T-helper 1 cell treated with Interleukin-12 subunit alpha and Interleukin-12 subunit beta and Interleukin-4 antibody, amounts not matched to agents 30 ng/mL and 1 ng/mL, for 36 hours (primary cell): ENCODE results near the gene CYTH4. TPM values are rescaled to one million over a fixed set of nuclear protein-coding genes. Genes with fewer than 3 reads are reported as not detected.

Source experiments
- intact Hi-C: fragments of 100-400 bp; cut with micrococcal nuclease; formaldehyde crosslinking; loops from one replicate; pipeline ENCODE4 v1.15.1; 2024
- total RNA-seq: library from RNA; stranded (reverse); gene quantifications from 2 replicates; pipeline ENCODE4 v1.2.3, GENCODE V29; 2022

Gene CYTH4
- total RNA-seq, 1 donor from 2014 or later, result 148 TPM

DNA sequence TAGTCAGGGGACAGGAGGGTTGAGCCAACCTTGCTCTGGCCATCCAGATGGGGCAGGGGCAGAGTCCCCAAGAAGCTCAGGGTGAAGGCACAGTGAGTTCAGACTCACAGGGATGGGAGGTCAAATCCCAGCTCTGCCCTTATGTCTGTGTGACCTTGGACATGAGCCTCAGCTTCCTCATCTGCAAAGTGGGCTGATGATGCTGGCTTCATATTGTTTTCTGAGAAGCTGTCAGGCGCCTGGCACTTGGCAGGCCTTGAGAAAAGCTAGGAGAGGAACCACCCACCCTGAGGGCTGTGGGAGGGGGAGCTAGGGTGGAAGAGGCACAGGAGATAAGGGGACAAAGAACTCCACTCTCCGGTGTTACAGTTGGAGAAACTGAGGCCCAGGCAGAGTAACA lies 23.6 kb downstream of the CYTH4 start:
- intact Hi-C loops, result no loop called here

DNA sequence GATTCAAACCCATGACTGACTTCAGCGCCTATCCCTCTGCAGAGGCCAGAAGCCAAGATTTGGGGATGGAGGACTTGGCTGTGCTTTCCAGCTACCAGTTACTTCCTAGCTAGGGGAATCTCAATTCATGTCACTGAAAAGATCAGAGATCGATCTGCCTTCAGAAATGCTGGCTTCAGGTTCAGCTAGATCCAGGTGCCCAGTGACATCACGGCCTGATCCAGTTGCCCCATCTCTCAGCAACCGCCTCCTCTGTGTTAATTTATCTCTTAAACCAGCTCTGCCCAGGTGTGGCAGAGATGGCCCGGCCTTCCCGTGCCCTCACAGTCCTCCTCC lies 24.2 kb downstream of the CYTH4 start:
- intact Hi-C loops, result no loop called here

GRCh38 chr22:37308385-37309200 lies 26.3 kb downstream of the CYTH4 start:
- intact Hi-C loops, result no loop called here

- intact Hi-C loops, result no loop called here
Observed at GRCh38 chr22:37309211-37310074, 27.1 kb downstream of the CYTH4 start.

GRCh38 chr22:37310075-37310606 lies 27.8 kb downstream of the CYTH4 start:
- intact Hi-C loops, result no loop called here

DNA sequence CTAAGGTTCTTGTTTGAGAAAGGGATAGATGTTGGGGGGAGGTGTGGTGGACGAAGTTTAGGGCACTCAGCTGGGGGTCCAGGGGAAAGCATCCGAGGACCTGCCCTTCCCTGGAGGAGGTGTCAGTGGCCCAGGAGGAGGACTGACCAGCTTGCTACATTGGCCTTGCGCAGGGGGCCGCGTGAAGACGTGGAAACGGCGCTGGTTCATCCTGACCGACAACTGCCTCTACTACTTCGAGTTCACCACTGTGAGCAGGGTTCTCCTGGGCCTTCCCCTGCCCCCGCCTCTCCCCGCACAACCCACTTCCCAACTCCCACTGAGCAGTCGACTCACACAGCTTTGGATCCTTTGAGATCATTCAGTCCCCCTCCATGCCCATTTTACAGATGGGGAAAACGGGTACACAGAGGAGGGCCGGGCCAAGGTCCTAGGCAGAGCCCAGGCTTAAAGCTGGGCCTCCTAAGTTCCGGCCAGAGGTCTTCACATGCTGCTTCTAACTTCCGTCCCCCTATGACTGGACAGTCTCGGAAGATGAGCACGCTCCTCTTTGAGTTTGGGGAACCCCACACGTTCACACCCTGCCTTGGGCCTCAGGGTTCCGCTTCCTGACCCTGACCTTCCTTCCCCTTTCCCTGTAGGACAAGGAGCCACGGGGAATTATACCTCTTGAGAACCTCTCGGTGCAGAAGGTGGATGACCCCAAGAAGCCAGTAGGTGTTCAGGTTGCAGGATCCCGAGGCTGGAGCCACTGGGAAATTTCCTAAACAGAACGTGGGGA lies 28.7 kb downstream of the CYTH4 start:
- intact Hi-C loops, result no loop called here

- intact Hi-C loops, result no loop called here
Observed at GRCh38 chr22:37311761-37312312, 29.5 kb downstream of the CYTH4 start.

GRCh38 chr22:37312549-37313183 lies 30.4 kb downstream of the CYTH4 start:
- intact Hi-C loops, result no loop called here

- intact Hi-C loops, result no loop called here
Observed at GRCh38 chr22:37313376-37314314, 31.3 kb downstream of the CYTH4 start.

- intact Hi-C loops, result loop anchor here (5.0 kb wide), 1 partner anchor 278 kb away; no protein-coding TSS in a partner anchor
Observed at GRCh38 chr22:37314315-37315074, 32.2 kb downstream of the CYTH4 start.

DNA sequence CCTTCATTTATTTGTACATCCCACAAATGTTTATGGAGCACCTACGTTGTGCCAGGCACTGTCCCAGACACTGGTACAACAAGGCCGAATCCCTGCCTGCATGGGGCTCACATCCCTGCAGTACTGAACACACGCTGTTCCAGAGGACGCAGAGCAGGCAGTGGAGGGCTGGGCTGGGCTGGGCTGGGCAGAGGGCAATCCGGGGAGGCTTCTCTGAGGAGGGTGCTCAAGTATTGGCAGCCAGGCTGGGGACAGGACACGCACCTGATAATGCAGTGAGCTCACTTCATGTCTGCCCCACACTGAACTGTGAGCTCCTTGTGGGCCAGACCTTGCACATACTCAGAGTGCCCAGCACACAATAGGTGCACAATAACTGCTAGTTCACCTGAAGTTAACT lies 34.1 kb downstream of the CYTH4 start:
- intact Hi-C loops, result loop anchor here (5.0 kb wide), 1 partner anchor 276 kb away; no protein-coding TSS in a partner anchor

DNA sequence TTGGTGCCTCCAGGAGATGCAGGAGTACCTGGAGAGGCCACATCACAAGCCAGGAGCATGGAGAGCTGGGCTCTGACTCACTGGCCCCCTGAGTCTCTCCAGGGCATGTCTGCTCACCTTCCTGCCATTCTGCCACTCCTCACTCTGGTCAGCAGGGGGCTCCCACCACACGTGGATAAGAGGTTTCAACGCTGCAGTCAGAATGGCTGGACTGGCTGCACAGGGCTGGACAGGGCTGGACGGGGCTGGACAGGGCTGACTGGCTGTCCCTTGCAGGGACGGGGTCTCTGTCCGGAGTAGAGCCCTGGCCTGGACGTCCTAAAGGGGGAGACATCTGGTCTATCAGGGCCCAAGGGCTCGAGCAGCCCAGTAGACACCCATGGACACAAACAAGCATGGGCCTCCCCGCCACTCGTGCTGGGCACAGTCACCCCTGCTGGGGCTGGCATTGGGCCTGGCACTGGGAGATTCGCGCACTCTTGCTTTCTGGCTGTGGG lies 34.6 kb downstream of the CYTH4 start:
- intact Hi-C loops, result loop anchor here (1.0 to 5.0 kb wide), 4 partner anchors 112 to 275 kb away; no protein-coding TSS in a partner anchor

DNA sequence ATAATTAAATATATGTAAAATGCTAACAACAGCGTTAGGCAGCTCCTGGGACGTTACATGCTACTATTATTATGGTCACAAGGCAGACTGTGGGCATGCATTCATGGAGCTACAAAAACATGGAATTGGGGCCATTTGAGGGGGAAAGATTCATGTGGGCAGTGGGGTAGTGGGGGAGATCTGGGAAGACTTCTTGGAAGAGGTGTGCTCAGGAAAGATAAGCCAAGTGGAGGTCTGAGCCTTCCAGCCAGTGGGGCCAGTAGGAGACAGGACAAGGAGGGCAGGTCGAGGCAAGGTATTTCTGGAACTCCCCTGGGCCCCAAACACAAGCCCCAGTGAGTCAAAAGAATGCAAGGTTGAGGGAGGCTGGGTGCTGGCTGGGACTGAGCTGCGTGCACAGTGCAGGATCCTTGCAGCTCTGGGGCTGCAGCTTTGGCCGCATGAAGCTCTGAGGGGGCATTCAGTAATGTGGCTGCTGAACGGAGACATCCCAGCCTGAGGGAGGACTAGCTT lies 35.4 kb downstream of the CYTH4 start:
- intact Hi-C loops, result loop anchor here (1.0 to 5.0 kb wide), 4 partner anchors 112 to 275 kb away; no protein-coding TSS in a partner anchor

DNA sequence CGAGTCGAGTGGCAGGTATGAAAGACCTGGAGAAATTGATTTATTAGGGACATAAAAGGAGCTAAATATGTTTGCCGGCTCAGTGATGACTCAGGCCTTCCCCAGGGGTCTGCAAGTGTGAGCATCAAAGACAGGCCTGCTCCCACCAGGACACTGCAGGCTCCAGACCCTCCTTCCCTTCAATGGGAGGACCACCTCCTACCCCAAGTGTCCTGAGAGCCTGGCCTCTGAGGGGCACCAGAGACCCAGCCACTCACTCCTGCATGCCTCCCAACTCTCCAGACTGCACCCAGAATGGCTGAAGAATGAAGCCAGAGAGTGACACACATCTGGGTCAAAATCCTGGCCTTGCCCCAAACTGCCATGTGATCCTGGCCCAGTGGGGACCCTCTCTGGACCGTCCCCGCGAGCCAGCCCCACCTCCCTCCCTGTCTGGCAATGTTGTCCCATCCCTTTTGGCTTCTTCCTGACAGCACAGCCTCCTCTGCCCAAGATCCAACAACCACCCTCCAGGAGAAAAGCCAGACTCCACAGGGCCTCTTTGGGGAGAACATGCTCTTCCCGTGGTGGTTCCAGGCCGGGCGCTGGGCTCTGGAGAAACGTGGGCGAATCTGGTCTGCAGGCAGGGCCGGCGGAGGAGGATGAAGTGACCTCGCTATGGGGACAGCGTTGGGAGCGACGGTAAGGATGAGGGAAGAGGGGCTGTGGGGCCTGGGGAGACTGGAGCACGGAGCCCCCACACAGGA lies 36.2 kb downstream of the CYTH4 start:
- intact Hi-C loops, result loop anchor here (5.0 kb wide), 1 partner anchor 274 kb away; no protein-coding TSS in a partner anchor

DNA sequence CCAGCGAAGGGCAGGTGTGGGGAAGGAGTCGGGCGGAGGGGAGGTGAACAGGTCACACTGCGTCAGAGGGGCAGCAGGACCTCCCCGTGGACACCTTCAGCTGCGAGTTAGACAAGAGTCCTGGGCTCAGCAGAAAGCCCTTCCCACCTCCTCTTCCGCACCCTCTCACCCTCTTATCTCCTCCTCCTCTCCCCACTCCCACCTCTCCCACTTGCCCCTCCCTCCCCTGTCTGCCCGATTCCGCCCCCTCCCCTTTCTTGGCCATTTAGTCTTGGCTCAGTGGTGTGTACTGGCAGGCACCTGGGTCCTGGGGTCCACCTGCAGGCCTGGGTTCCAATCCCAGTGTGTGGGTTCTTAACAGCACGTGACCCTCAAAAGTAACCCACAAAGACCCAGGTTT lies 37.2 kb downstream of the CYTH4 start:
- intact Hi-C loops, result loop anchor here (5.0 kb wide), 1 partner anchor 273 kb away; no protein-coding TSS in a partner anchor

DNA sequence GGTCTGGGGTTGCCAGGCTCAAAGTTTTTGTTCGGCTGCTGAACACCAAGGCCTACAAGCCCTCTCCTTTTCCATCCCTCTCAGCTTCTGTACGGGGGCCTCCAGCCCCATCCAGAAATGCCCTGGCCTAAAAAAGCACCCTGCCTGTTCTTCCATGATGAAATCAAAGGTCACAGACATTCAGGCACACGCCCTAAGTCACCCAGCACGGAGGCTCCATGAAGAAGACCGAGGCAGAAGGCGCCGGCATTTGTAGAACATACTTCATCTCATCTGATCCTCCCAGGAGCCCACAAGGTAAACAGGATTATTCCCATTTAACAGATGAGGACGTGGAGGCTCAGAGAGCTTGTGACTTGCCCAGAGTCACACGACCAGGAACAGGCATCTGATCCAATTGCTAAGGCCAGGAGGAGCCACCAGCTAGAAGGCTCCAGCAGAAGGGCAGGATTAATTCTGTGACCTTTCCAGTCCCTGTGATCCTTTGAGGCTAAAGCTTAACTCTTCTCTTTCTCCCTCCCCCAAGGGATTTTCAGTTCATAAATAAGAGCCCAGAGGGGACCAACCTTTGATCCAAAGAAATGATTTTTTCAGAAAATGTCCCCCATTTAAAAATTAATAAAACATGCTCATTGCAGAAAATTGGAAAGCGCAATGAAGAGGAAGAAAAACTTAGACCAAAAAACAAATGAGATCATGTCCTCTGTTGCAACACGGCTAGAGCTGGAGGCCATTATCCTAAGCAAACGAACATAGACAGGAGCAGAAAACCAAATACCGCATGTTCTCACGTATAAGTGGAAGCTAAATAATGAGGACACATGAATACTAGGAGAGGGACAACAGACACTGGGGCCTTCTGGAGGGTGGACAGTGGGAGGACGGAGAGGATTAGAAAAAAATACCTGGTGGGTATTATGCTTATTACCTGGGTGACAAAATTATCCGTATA lies 38.7 kb downstream of the CYTH4 start:
- intact Hi-C loops, result no loop called here
